ENCODE measurements around the gene DOK5. TPM values are rescaled to one million over a fixed set of nuclear protein-coding genes. Genes with fewer than 3 reads are reported as not detected.
"Not testable (repeated sequence)": the region's sequence is repeated elsewhere in the genome, so short reads cannot be mapped to it uniquely, and the experiment has no call there.

The DOK5 gene
- total RNA-seq, 2 experiments from 2014 or later = not detected

DNA sequence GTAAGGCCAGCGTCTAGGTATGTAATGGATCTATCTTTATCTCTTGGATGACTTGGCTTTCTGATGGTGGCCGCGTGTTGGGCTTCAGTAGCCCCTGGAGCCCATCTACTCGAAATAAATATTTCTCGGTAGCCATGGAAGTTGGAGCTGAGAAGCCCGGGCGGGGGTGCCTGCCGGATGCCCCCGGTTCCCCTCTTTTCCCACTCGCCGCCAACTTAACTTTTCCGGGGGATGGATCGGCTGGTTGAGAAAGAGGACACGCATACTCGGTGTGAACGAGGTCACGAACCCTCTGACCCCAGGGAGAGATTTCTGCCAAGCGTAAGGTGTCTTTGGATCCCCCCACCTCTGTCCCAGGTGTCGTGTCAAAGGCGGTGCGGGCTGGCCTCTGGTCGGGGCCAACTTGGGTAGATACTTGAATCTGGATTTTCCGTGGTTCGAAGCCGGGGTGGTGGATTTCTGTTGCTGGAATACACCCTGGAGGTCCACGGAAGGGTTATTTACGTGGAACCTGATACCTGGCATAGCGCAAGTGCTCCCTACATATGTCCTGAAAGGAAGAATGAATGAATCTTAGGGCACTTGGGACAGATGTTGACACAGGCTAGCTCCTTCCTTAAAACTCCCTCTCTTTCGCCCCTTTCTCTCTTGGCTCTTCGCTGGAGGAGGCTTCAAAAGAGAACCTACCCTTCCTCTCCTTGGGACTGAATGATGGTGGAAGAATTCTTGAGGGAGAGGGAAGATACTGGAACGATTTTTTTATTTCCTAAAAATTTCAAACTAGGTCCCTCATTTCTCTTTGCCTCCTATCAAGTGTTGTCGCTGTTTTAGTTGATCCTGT, 996 bp downstream of the DOK5 start:
- no peaks in the 10 kb centered on the region for H3K4me1 Mint-ChIP-seq
- POLR2A ChIA-PET = no interaction called here
- H3K27ac Mint-ChIP-seq = no peak overlapping the region
- DNase-seq = no peak
- H3K4me3 Mint-ChIP-seq = no peak overlapping the region
- CTCF ChIA-PET = no interaction called here
- H3K36me3 Mint-ChIP-seq (ENCODE audit: low read depth) = no peaks in the 10 kb centered on the region
- H3K27me3 Mint-ChIP-seq = peaks cover 41% of the 10 kb centered on the region
- no peaks in the 10 kb centered on the region for H3K9me3 Mint-ChIP-seq

- ChIA-PET CTCF (no interaction called here), POLR2A (no interaction called here)
- Mint-ChIP-seq H3K36me3 (ENCODE audit: low read depth) (no peaks in the 10 kb centered on the region), H3K4me3 (no peak overlapping the region), H3K27ac (no peak overlapping the region), H3K9me3 (no peaks in the 10 kb centered on the region), H3K27me3 (peaks cover 41% of the 10 kb centered on the region), H3K4me1 (no peaks in the 10 kb centered on the region)
- DNase-seq = no peak
Observed at GRCh38 chr20:54477191-54477955, 2.0 kb downstream of the DOK5 start.

- no peak overlapping the region for H3K4me3 Mint-ChIP-seq
- CTCF ChIA-PET = no interaction called here
Observed at GRCh38 chr20:54479138-54479906, 3.9 kb downstream of the DOK5 start.

GRCh38 chr20:54479937-54480336, 4.5 kb downstream of the DOK5 start:
- H3K4me1 Mint-ChIP-seq; H3K4me3 Mint-ChIP-seq; CTCF ChIA-PET; H3K9me3 Mint-ChIP-seq; H3K36me3 Mint-ChIP-seq (ENCODE audit: low read depth); DNase-seq; H3K27ac Mint-ChIP-seq; POLR2A ChIA-PET: not testable (repeated sequence)
- peaks cover 25% of the 10 kb centered on the region for H3K27me3 Mint-ChIP-seq

More at GRCh38 chr20:54479138-54479906, 3.9 kb downstream of the DOK5 start:
- Mint-ChIP-seq H3K9me3 (no peaks in the 10 kb centered on the region), H3K27me3 (peaks cover 31% of the 10 kb centered on the region), H3K36me3 (ENCODE audit: low read depth) (no peaks in the 10 kb centered on the region), H3K4me1 (no peaks in the 10 kb centered on the region), H3K27ac (no peak overlapping the region)
- no peak for DNase-seq
- POLR2A ChIA-PET = no interaction called here

- ChIA-PET CTCF (no interaction called here), POLR2A (no interaction called here)
- H3K27ac Mint-ChIP-seq = no peak overlapping the region
- no peak for DNase-seq
- no peak overlapping the region for H3K4me3 Mint-ChIP-seq
- H3K4me1 Mint-ChIP-seq = no peaks in the 10 kb centered on the region
- peaks cover 15% of the 10 kb centered on the region for H3K27me3 Mint-ChIP-seq
- H3K9me3 Mint-ChIP-seq = no peaks in the 10 kb centered on the region
- no peaks in the 10 kb centered on the region for H3K36me3 Mint-ChIP-seq (ENCODE audit: low read depth)
Observed at GRCh38 chr20:54481442-54481841, 6.0 kb downstream of the DOK5 start.

- no peaks in the 10 kb centered on the region for H3K4me1 Mint-ChIP-seq
- H3K27me3 Mint-ChIP-seq = no peaks in the 10 kb centered on the region
- no peaks in the 10 kb centered on the region for H3K9me3 Mint-ChIP-seq
- POLR2A ChIA-PET = no interaction called here
- no peak overlapping the region for H3K4me3 Mint-ChIP-seq
- no peaks in the 10 kb centered on the region for H3K36me3 Mint-ChIP-seq (ENCODE audit: low read depth)
- DNase-seq = no peak
- CTCF ChIA-PET = interaction anchor here (0.7 kb wide), 1 partner anchor 166 kb away, joined by 5 read pairs; no protein-coding TSS in a partner anchor
- H3K27ac Mint-ChIP-seq = no peak overlapping the region
Observed at GRCh38 chr20:54485631-54486030, 10.2 kb downstream of the DOK5 start.

GRCh38 chr20:54486585-54486984, 11.2 kb downstream of the DOK5 start:
- ChIA-PET POLR2A (no interaction called here), CTCF (no interaction called here)
- Mint-ChIP-seq H3K36me3 (ENCODE audit: low read depth) (no peaks in the 10 kb centered on the region), H3K9me3 (no peaks in the 10 kb centered on the region), H3K4me3 (no peak overlapping the region), H3K27me3 (no peaks in the 10 kb centered on the region), H3K4me1 (no peaks in the 10 kb centered on the region), H3K27ac (no peak overlapping the region)
- no peak for DNase-seq

DNA sequence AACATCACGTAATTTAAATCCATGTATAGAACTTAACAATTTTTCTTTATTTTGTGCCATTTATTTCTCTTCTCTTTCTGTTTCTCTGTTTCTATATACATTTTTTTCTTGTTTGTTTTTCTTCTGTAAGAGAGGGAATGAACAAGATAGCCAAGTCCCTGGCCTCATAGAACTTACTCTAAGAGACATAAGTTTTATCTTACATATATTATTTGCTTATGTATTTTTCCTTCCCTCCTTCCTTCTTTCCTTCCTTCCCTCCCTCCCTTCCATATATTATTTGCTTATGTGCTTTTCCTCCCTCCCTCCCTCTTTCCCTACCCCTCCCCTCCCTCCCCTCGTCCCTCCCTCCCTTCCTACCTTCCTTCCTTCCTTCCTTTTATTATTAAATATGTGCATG, 13.0 kb downstream of the DOK5 start:
- no peaks in the 10 kb centered on the region for H3K4me1 Mint-ChIP-seq
- DNase-seq = no peak
- CTCF ChIA-PET = no interaction called here
- no peaks in the 10 kb centered on the region for H3K9me3 Mint-ChIP-seq
- no peak overlapping the region for H3K4me3 Mint-ChIP-seq
- H3K27me3 Mint-ChIP-seq = no peaks in the 10 kb centered on the region
- H3K36me3 Mint-ChIP-seq (ENCODE audit: low read depth) = no peaks in the 10 kb centered on the region
- POLR2A ChIA-PET = no interaction called here
- no peak overlapping the region for H3K27ac Mint-ChIP-seq

DNA sequence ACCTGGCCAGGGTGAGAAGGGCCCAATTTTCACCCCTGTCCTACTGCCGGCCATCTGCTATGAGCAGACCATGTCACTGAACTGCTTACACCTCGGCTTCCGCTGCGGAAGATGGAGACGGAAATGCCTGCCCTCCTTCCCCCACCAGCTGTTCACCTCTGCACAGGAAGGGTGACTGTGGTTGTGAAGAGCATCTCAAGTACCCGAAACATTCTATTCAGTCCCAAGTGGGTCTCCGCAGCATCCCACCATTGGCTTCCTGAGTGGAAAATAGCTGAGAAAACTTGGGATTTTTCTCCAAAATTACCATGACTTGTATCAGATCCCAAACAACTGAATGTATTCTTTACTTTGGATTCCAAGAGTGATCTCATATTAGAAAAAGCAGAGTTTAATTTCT, 16.1 kb downstream of the DOK5 start:
- Mint-ChIP-seq H3K4me1 (no peaks in the 10 kb centered on the region), H3K9me3 (no peaks in the 10 kb centered on the region), H3K27ac (no peak overlapping the region), H3K36me3 (ENCODE audit: low read depth) (no peaks in the 10 kb centered on the region), H3K27me3 (no peaks in the 10 kb centered on the region), H3K4me3 (no peak overlapping the region)
- POLR2A ChIA-PET = no interaction called here
- no peak for DNase-seq
- CTCF ChIA-PET = no interaction called here

GRCh38 chr20:54494303-54495006, 19.1 kb downstream of the DOK5 start:
- Mint-ChIP-seq H3K36me3 (ENCODE audit: low read depth) (no peaks in the 10 kb centered on the region), H3K4me3 (no peak overlapping the region), H3K4me1 (no peaks in the 10 kb centered on the region), H3K9me3 (no peaks in the 10 kb centered on the region), H3K27me3 (no peaks in the 10 kb centered on the region), H3K27ac (no peak overlapping the region)
- DNase-seq = no peak
- ChIA-PET CTCF (no interaction called here), POLR2A (no interaction called here)

- ChIA-PET POLR2A (no interaction called here), CTCF (no interaction called here)
- no peaks in the 10 kb centered on the region for H3K4me1 Mint-ChIP-seq
- no peaks in the 10 kb centered on the region for H3K9me3 Mint-ChIP-seq
- no peak overlapping the region for H3K27ac Mint-ChIP-seq
- H3K36me3 Mint-ChIP-seq (ENCODE audit: low read depth) = no peaks in the 10 kb centered on the region
- H3K4me3 Mint-ChIP-seq = no peak overlapping the region
- H3K27me3 Mint-ChIP-seq = no peaks in the 10 kb centered on the region
- DNase-seq = no peak
Observed at GRCh38 chr20:54497931-54498718, 22.7 kb downstream of the DOK5 start.

- Mint-ChIP-seq H3K9me3 (no peaks in the 10 kb centered on the region), H3K36me3 (ENCODE audit: low read depth) (no peaks in the 10 kb centered on the region), H3K4me3 (no peak overlapping the region), H3K27me3 (no peaks in the 10 kb centered on the region), H3K27ac (no peak overlapping the region), H3K4me1 (no peaks in the 10 kb centered on the region)
- POLR2A ChIA-PET = no interaction called here
- no peak for DNase-seq
- CTCF ChIA-PET = no interaction called here
Observed at GRCh38 chr20:54499111-54499510, 23.7 kb downstream of the DOK5 start.
